ENCODE measurements around the gene RPTN.

Gene RPTN

GRCh38 chr1:152159144-152159543, at the start of gene RPTN:
RPTN (minus strand) TSS chr1:152159228; CDS start chr1:152157889, 1,339 bp downstream.
- no peak for DNase-seq (ENCODE audit: low spot score)

- DNase-seq (ENCODE audit: low spot score): no peak
Observed at GRCh38 chr1:152198982-152199381, 40.0 kb upstream of the RPTN start.

- no peak for DNase-seq (ENCODE audit: low spot score)
Observed at GRCh38 chr1:152197361-152197941, 38.4 kb upstream of the RPTN start.

- DNase-seq (ENCODE audit: low spot score): no peak
Observed at GRCh38 chr1:152191711-152192110, 32.7 kb upstream of the RPTN start.

GRCh38 chr1:152191260-152191659, 32.2 kb upstream of the RPTN start:
- no peak for DNase-seq (ENCODE audit: low spot score)

- DNase-seq (ENCODE audit: low spot score): no peak
Observed at GRCh38 chr1:152190589-152190988, 31.6 kb upstream of the RPTN start.

- DNase-seq (ENCODE audit: low spot score): peak; percentile 53
Observed at GRCh38 chr1:152189657-152190442, 30.8 kb upstream of the RPTN start.

GRCh38 chr1:152188673-152189591, 29.9 kb upstream of the RPTN start:
- peak; percentile 52 for DNase-seq (ENCODE audit: low spot score)

GRCh38 chr1:152186556-152187285, 27.7 kb upstream of the RPTN start:
- no peak for DNase-seq (ENCODE audit: low spot score)

- DNase-seq (ENCODE audit: low spot score): no peak
Observed at GRCh38 chr1:152185544-152186391, 26.7 kb upstream of the RPTN start.

GRCh38 chr1:152182944-152183361, 23.9 kb upstream of the RPTN start:
- DNase-seq (ENCODE audit: low spot score): no peak

GRCh38 chr1:152182431-152182830, 23.4 kb upstream of the RPTN start:
- no peak for DNase-seq (ENCODE audit: low spot score)

- DNase-seq (ENCODE audit: low spot score): no peak
Observed at GRCh38 chr1:152179566-152179965, 20.5 kb upstream of the RPTN start.

GRCh38 chr1:152170287-152170905, 11.4 kb upstream of the RPTN start:
- DNase-seq (ENCODE audit: low spot score): no peak

- no peak for DNase-seq (ENCODE audit: low spot score)
Observed at GRCh38 chr1:152169366-152170025, 10.5 kb upstream of the RPTN start.

- no peak for DNase-seq (ENCODE audit: low spot score)
Observed at GRCh38 chr1:152168535-152168868, 9.5 kb upstream of the RPTN start.

- no peak for DNase-seq (ENCODE audit: low spot score)
Observed at GRCh38 chr1:152167835-152168534, 9.0 kb upstream of the RPTN start.

- no peak for DNase-seq (ENCODE audit: low spot score)
Observed at GRCh38 chr1:152166966-152167365, 7.9 kb upstream of the RPTN start.

- DNase-seq (ENCODE audit: low spot score): no peak
Observed at GRCh38 chr1:152165286-152166077, 6.5 kb upstream of the RPTN start.
